ENCODE data around the gene GTF3C5. TPM values are rescaled to one million over a fixed set of nuclear protein-coding genes. Genes with fewer than 3 reads are reported as not detected.

The GTF3C5 gene
- total and polyA plus RNA-seq, 9 donors = 32.3 to 71.6 (median 52.2) TPM

DNA sequence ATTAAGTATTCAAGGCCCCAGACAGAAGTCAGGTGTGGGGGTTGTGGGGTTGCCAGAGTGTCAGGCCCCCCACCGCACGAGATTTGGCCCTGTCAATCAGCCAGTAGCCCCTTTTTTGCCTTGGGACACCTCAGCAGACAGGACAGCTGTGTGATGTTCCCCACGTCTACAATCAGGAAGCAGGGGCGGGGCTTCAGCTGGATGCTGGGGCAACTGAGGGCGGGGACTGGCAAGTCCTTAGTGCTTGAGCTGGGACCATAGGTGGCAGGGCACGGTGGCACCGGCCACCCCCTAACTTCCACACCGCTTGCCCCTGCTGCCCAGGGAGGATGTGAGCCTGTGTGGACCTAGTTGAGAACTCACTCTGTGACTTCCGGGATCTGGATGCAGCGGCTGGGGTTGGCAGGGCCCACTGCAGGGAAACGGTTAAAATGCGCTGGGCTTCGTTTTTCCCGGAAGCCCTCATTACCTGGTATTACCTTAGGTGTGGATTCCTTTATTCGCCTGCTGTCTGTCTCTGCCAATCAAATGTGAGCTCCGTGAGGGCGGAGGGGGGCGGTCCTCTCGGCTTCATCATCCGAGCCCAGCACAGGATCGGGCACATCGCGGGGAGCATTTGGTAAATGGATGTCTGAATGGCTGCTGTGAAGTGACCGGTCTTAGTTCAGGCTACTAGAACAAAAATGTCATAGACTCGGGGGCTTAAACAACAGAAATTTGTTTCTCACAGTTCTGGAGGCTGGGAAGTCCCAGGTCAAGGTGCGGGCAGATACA is 7.5 kb upstream of the GTF3C5 start:
- intact Hi-C loops (cut with DNase I) = no loop called here
- H3K36me3 ChIP-seq = no peaks in the 10 kb centered on the region
- no peak for DNase-seq
- TF ChIP-seq POLR2A (IDR thresholded peaks at IDR 0.05) = no peak
- TF ChIP-seq EP300 (IDR thresholded peaks at IDR 0.05) = no peak
- TF ChIP-seq CTCF (IDR thresholded peaks at IDR 0.05) = no peak
- WGBS, 3 donors = 64 to 75% (median 69%) methylated on average over 26 of the region's 26 CpGs
- H3K4me1 ChIP-seq (ENCODE audit: insufficient read depth) = no peaks in the 10 kb centered on the region
- H3K4me3 ChIP-seq = no peak overlapping the region
- no peak overlapping the region for H3K27ac ChIP-seq
- no peaks in the 10 kb centered on the region for H3K9me3 ChIP-seq
- no peaks in the 10 kb centered on the region for H3K27me3 ChIP-seq

- H3K27ac ChIP-seq = no peak overlapping the region
- intact Hi-C loops (cut with DNase I) = no loop called here
- no peaks in the 10 kb centered on the region for H3K9me3 ChIP-seq
- H3K4me1 ChIP-seq (ENCODE audit: insufficient read depth) = peaks cover 6% of the 10 kb centered on the region
- WGBS, 3 donors = 15 to 33% (median 15%) methylated on average over 3 of the region's 3 CpGs
- TF ChIP-seq EP300 (IDR thresholded peaks at IDR 0.05) (no peak), CTCF (IDR thresholded peaks at IDR 0.05) (no peak), POLR2A (IDR thresholded peaks at IDR 0.05) (no peak)
- H3K36me3 ChIP-seq = no peaks in the 10 kb centered on the region
- no peak for DNase-seq
- H3K4me3 ChIP-seq = no peak overlapping the region
- H3K27me3 ChIP-seq = no peaks in the 10 kb centered on the region
Observed at GRCh38 chr9:133026426-133026825, 4.4 kb upstream of the GTF3C5 start.

GRCh38 chr9:133027134-133027533 is 3.7 kb upstream of the GTF3C5 start:
- no peak for DNase-seq
- no peaks in the 10 kb centered on the region for H3K27me3 ChIP-seq
- H3K4me1 ChIP-seq (ENCODE audit: insufficient read depth) = peaks cover 11% of the 10 kb centered on the region
- no peaks in the 10 kb centered on the region for H3K9me3 ChIP-seq
- 45 to 50% (median 48%) methylated on average over 5 of the region's 5 CpGs for WGBS, 3 donors
- H3K36me3 ChIP-seq = no peaks in the 10 kb centered on the region
- TF ChIP-seq EP300 (IDR thresholded peaks at IDR 0.05) (no peak), POLR2A (IDR thresholded peaks at IDR 0.05) (no peak)
- intact Hi-C loops (cut with DNase I) = no loop called here
- H3K4me3 ChIP-seq = no peak overlapping the region
- no peak overlapping the region for H3K27ac ChIP-seq

- H3K4me1 ChIP-seq (ENCODE audit: insufficient read depth) = peaks cover 12% of the 10 kb centered on the region
- H3K9me3 ChIP-seq = no peaks in the 10 kb centered on the region
- no peak for DNase-seq
- H3K4me3 ChIP-seq = no peak overlapping the region
- H3K36me3 ChIP-seq = no peaks in the 10 kb centered on the region
- WGBS, 3 donors = 66 to 74% (median 71%) methylated on average over 3 of the region's 3 CpGs
- intact Hi-C loops (cut with DNase I) = no loop called here
- no peak for TF ChIP-seq EP300 (IDR thresholded peaks at IDR 0.05)
- TF ChIP-seq CTCF (IDR thresholded peaks at IDR 0.05) = no peak
- TF ChIP-seq POLR2A (IDR thresholded peaks at IDR 0.05) = no peak
- no peaks in the 10 kb centered on the region for H3K27me3 ChIP-seq
- H3K27ac ChIP-seq = no peak overlapping the region
Observed at GRCh38 chr9:133028221-133028620, 2.6 kb upstream of the GTF3C5 start.

DNA sequence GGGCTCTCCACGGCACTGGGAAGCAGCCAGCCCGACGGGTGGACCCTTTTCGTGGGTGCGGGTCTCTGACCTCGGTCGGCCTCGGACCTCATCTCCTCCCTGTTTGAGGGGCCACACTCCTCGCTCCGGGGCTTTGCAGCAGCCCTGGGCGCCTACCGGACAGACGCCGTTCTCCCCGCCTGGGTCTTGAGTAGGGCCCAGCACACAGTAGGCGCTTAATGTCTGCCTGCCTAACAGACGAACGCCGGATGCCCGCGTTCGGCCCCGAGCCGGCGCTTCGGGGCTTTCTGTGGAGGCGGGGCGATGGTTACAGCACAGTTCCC is 842 bp upstream of the GTF3C5 start:
- intact Hi-C loops (cut with DNase I) = no loop called here
- H3K36me3 ChIP-seq = no peaks in the 10 kb centered on the region
- DNase-seq = no peak

More for the DNA sequence above, 842 bp upstream of the GTF3C5 start:
- Histone ChIP-seq H3K9me3 (no peaks in the 10 kb centered on the region), H3K27ac (peak overlapping the region in 1 of 2 donors; percentile 49), H3K27me3 (no peaks in the 10 kb centered on the region), H3K4me1 (ENCODE audit: insufficient read depth) (peaks cover 12% of the 10 kb centered on the region), H3K4me3 (peak overlapping the region; percentile 98)
- TF ChIP-seq POLR2A (IDR thresholded peaks at IDR 0.05) = no peak
- TF ChIP-seq EP300 (IDR thresholded peaks at IDR 0.05) = no peak
- no peak for TF ChIP-seq CTCF (IDR thresholded peaks at IDR 0.05)
- 0% methylated on average over 3 to 28 of the region's 28 CpGs for WGBS, 3 donors

Data from ovary (tissue), 9 donors.